Tibial nerve (tissue), 3 donors: ENCODE measurements around the gene OSBPL10.

ENCODE experiments used
- CTCF ChIP-seq, 5 experiments: fragments of 200-600 bp in 3 of 5; fragments of 450-650 bp in 2 of 5; sonication (generic) in 3 of 5; IDR thresholded peaks; one replicate each; pipeline ENCODE4 v1.5.1; 2016 to 2019; ENCODE audit warnings: antibody characterized with exemption in 5 of 5, mild to moderate bottlenecking in 3 of 5, moderate library complexity in 2 of 5
- POLR2A ChIP-seq, 2 donors: fragments of 450-650 bp; IDR thresholded peaks; one replicate each; pipeline ENCODE4 v1.6.1; 2017; ENCODE audit warnings: antibody characterized with exemption in 2 of 2, mild to moderate bottlenecking in 2 of 2, moderate library complexity in 2 of 2

- peak in 1 of 5 experiments; percentile 7 for TF ChIP-seq CTCF (IDR thresholded peaks at IDR 0.05)
- no peak for TF ChIP-seq POLR2A (IDR thresholded peaks at IDR 0.05)
These were observed 394 bp downstream of the OSBPL10 start for GRCh38 chr3:31980530-31981205.
